DMS79 treated with DMSO at 0.1 percent for 48 hours (cell line): ENCODE results near the gene UPF2.

Experiments
- DNase-seq: peaks from one replicate; lab custom pipeline; 2025; lab: John Stamatoyannopoulos, UW

The UPF2 gene

DNA sequence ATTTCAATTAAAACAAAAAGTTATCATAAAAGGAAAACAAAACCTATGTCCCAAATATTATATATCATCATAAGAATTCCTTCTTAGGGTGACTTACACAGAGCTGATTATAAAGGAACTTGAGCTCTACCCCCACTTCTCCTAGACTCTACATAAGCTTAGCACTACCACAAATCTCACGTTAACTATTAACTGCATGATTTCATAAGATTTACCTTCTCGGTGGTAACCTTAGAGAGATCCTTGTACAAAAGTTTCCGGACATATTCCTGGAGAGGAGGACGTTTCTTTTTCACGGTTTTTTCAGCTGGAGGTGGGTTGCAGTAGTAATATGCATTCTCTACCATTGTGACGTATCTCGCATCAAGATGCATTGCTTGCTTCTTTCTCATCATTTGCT, 83.7 kb downstream of the UPF2 start:
- DNase-seq, result no peak

DNA sequence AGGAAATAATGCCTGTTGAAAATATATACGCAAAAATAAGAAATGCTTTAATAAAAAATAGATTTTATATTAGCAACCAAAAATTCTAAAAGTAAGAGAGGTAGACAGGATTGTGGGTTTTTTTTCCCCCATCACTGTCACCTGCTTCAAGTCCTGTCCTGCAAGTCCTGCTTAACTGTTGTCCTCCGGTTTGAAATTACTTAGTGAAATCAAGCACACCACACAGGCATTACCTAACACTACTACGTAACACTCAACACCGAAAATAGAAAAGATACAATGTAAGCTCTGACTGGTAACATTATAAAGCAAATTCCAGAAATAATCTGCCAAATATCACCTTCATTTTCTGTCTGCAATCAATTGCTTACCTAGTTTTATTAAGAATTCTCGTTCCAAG, 90.9 kb downstream of the UPF2 start:
- no peak for DNase-seq

- DNase-seq, result no peak
These were observed 92.1 kb downstream of the UPF2 start for GRCh38 chr10:11950325-11951018.

DNA sequence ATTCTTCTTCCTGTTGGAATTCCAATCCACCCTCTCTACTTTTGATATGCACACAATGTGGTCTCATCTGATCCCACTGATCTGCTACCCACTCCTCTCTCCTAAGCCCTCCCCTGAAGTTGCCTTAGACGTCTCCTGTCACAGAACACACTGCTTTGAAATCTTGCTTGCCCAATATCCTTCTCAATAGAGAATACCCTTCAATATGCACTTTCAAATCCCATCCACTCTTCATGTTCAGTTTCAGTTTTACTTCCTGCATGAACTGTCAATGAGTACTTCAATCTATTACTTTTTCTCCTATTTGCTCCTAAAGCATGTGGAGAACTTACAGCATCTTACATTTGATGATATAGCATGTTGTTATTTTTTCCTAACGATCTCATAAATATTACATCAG, 93.5 kb downstream of the UPF2 start:
- no peak for DNase-seq

- no peak for DNase-seq
These were observed 96.0 kb downstream of the UPF2 start for GRCh38 chr10:11946652-11947051.

DNA sequence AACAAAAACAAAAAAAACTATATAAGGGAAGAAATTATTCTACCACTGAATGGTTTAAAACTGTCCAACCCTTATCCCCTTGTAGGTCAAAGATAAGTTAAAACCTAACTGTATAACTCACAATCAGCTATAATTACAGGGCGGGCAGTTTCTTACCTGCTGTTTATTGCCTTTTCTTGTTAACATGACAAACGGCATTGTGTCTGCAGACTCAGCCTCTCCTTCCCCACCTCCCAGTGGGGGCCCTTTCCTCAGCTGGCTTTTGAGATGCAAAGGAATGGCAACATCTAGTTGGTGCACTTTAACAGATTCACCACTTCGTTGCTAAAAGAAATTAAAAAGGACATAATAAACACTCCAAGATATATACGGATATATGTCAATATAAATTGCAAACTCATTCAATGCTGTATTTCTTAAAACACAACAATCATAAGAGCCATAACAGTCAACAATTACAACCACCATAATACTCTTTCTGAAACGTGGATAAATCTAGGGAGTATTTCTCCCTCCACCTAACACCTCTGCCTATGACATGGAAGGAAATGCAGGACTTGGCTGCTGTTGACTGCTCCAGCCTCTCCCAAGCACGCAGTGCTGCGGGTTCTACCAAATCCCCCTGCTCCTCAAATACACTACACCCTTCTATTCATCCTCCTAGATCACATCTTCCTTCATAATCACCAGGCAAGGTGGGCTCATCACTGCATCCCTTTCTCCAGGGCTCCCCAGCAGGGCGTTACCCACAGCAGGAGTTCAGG, 106.0 kb downstream of the UPF2 start:
- DNase-seq, result no peak

GRCh38 chr10:11934262-11934661, 108.3 kb downstream of the UPF2 start:
- no peak for DNase-seq

GRCh38 chr10:11933577-11934223, 108.9 kb downstream of the UPF2 start:
- no peak for DNase-seq

GRCh38 chr10:11931038-11931437, 111.6 kb downstream of the UPF2 start:
- no peak for DNase-seq

DNA sequence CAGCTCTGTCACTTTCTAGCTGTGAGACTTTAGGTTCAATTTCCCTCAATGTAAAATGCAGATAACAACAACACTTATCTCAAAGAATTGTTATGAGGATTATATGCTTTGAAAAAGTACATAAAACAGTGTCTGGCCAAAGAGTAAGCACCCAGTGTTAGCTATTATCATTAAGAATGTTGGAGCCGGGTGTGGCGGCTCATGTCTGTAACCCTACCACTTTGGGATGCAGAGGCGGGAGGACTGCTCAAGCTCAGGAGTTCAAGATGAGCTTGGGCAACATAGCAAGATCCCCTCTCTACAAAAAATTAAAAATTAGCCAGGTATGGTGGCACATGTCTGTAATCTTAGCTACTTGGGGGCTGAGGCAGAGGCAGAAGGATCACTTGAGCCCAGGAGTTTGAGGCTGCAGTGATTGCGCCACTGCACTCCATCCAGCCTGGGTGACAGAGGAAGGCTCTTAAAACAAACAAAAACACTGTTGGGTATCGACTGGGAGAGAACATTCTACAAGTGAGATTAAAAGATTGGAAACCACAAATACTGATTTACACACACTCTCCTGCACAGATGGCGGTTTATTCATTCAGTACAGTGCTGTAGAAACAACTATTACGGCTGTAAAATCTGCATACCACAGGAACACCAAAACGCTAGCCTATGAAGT, 112.2 kb downstream of the UPF2 start:
- no peak for DNase-seq

GRCh38 chr10:11927746-11928145, 114.9 kb downstream of the UPF2 start:
- DNase-seq, result no peak

- no peak for DNase-seq
These were observed 120.7 kb downstream of the UPF2 start for GRCh38 chr10:11921800-11922392.

DNA sequence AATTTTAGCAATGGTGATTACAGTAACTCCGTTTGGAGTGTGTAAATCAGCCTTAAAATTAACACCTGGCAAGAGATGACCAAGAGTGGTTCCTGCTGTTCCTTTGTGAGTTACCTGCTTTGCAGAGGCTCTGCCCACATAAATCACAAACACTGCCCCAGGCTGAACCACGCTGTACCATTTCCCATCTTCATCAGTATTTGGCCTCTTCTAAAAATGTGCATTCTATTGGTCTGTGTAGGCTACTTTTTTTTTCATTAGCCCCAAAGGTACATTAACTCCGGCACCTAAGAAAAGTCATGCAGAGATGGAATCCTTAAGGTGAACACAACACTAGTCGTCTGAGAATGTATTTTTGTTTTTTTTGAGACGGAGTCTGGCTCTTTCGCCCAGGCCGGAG, 123.3 kb downstream of the UPF2 start:
- DNase-seq, result no peak

- DNase-seq, result no peak
These were observed 124.2 kb downstream of the UPF2 start for GRCh38 chr10:11918384-11918783.

- DNase-seq, result no peak
These were observed 129.4 kb downstream of the UPF2 start for GRCh38 chr10:11913079-11913641.

DNA sequence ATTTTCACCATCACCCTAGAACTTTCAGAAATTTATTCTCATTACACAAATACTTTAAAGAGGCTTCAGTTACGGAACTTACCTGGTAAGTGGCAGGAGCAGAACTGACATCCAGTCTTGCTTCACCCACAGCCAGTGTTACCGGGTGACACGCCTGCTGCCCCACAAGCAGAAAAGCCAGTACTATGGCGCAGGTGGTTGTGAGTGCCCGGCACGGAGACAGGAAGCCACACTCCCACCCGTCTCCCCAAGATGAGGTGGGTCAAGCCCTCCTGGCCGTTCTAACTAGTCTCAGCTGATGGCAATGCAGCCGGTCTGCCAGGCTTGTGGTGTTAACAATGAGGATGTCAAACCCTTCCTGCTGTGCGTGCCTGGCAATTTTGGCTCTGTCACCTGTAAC, 132.5 kb downstream of the UPF2 start:
- DNase-seq, result no peak

DNA sequence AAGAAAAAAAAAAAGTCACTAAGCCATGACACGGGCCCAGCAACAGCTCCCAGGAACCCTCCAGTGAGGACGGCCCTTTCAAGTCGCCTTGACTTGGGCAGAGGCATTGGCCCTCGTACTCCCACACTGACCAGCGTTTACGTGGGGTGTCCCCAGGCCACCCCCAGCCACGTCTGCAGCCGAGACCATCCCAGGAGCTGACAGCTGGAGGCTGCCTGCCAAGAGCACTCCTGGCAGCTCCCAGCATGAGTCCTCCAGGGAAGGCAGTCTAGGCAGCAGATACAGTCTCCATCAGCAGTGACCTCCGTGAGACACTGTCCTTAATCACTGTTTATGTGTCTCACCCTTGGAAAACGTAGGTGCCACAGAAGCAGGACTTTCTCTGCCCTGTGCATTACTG, 133.0 kb downstream of the UPF2 start:
- no peak for DNase-seq

GRCh38 chr10:11908991-11909390, 133.6 kb downstream of the UPF2 start:
- DNase-seq, result no peak

DNA sequence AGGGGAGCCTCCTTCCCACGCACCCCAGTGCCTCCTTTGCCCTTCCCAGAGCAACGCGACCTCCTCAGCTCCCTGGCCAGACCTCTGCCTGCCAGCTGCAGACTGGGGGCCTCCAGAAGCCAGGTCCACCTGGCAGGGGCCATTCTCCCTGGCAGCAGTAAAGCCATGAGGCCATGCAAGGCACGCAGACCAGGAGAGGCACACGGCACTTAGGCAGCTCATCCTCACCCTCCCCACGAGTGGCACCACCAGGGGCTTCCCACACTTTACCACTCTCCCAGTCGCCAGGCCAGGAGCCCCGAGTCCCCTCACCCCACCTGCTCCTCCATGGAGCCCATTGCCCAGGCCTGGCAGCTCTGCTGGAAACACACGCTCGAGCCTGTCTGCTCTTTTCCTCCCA, 134.1 kb downstream of the UPF2 start:
- no peak for DNase-seq

- DNase-seq, result no peak
These were observed 134.7 kb downstream of the UPF2 start for GRCh38 chr10:11907914-11908313.

DNA sequence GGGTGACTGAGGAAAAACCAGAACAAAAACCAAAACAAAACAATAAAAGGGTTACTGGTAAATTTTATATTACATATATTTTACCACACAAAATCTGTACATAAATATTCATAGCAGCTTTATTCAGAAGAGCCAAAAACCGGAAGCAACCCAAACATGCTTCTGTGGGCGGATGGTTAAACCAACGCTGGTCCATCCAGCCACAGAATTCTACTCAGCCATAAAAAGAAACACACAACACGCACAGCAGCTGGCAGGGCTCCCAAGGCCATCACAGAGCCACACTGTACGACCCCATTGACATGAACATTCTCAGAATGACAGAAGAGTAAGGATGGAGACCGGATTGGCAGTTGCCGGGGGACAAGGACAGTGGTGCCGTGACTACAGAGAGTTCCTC, 135.9 kb downstream of the UPF2 start:
- no peak for DNase-seq

DNA sequence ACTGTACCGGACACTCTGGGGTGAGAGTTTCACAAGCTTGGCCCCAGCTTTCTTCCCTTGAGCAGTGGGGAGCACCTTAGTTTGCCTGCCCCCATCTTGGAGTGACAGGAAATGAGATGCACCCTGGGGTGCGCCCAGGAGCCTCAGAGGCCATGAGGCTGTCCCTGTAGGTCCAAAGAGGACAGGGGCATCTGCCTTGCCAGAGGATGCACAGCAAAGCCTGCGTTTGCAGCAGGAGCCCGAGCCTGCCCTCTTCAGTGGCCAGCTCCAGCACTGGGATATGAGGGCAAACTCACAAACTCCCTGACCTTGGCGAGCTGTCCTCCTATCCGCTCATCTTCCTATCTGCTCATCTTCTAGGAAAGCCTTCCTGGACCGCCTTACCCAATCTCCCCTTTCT, 140.0 kb downstream of the UPF2 start:
- DNase-seq, result no peak
